Measurements from ENCODE around the gene DTX4. TPM values are rescaled to one million over a fixed set of nuclear protein-coding genes. Genes with fewer than 3 reads are reported as not detected.

Gene DTX4
- total and polyA plus RNA-seq, 3 donors from 2014 or later: 4.5 to 10.2 (median 6.1) TPM

DNA sequence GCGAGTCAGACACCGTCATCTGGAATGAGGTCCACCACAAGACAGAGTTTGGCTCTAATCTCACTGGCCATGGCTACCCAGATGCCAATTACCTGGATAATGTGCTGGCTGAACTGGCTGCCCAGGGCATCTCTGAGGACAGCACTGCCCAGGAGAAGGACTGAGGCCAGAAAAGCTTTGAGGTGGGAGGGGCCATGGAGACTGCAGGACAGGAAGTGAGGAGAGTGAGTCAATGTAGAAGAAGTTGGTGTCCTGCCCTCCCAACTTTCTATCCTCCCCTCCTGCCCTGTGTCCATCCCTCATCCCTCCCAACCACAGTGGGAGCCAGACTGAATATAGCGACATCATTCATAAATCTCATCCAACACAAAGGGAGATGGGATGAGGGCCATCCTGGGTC is 32.8 kb downstream of the DTX4 start:
- Histone ChIP-seq H3K27ac (no peak overlapping the region), H3K27me3 (no peaks in the 10 kb centered on the region), H3K9me3 (no peaks in the 10 kb centered on the region), H3K4me1 (peaks cover 14% of the 10 kb centered on the region), H3K4me3 (no peak overlapping the region), H3K36me3 (ENCODE audit: low read depth, missing control alignments) (no peaks in the 10 kb centered on the region)
- TF ChIP-seq, protein P1, sequence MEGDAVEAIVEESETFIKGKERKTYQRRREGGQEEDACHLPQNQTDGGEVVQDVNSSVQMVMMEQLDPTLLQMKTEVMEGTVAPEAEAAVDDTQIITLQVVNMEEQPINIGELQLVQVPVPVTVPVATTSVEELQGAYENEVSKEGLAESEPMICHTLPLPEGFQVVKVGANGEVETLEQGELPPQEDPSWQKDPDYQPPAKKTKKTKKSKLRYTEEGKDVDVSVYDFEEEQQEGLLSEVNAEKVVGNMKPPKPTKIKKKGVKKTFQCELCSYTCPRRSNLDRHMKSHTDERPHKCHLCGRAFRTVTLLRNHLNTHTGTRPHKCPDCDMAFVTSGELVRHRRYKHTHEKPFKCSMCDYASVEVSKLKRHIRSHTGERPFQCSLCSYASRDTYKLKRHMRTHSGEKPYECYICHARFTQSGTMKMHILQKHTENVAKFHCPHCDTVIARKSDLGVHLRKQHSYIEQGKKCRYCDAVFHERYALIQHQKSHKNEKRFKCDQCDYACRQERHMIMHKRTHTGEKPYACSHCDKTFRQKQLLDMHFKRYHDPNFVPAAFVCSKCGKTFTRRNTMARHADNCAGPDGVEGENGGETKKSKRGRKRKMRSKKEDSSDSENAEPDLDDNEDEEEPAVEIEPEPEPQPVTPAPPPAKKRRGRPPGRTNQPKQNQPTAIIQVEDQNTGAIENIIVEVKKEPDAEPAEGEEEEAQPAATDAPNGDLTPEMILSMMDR (IDR thresholded peaks at IDR 0.05): no peak
- TF ChIP-seq POLR2A (IDR thresholded peaks at IDR 0.05): no peak
- intact Hi-C loops (cut with DNase I; ENCODE audit: low total_unique reads): loop anchor here (5.0 kb wide), 1 partner anchor 32 kb away; the partner anchor contains the start of gene DTX4
- DNase-seq: no peak
- 93 to 100% methylated on average over 3 of the region's 3 CpGs for WGBS, 2 donors

DNA sequence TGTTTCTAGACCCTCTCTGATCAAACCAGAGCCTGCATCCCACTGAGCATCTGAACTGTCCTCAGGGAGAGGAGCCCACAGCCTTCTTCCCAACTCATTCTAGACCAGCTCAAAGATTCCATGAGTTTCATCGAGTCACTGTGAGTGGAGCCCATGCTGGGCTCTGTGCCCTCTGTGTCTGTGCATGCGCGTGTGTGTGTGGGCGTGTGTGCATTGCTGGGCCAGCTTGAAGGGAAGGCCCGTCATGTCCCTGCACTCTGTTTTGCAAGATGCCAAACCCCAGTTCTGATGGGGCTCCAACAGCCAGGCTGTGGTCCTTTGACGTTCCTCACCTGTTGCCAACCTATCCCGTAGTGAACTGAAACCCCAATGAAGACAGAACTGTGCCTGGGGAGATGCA is 33.7 kb downstream of the DTX4 start:
- Histone ChIP-seq H3K9me3 (no peaks in the 10 kb centered on the region), H3K27ac (no peak overlapping the region), H3K4me3 (no peak overlapping the region), H3K27me3 (no peaks in the 10 kb centered on the region), H3K4me1 (peaks cover 14% of the 10 kb centered on the region), H3K36me3 (ENCODE audit: low read depth, missing control alignments) (no peaks in the 10 kb centered on the region)
- intact Hi-C loops (cut with DNase I; ENCODE audit: low total_unique reads): loop anchor here (5.0 kb wide), 1 partner anchor 33 kb away; the partner anchor contains the start of gene DTX4
- 76 to 89% methylated on average over 7 of the region's 7 CpGs for WGBS, 2 donors
- no peak for DNase-seq
- TF ChIP-seq, protein P1 (IDR thresholded peaks at IDR 0.05): no peak
- no peak for TF ChIP-seq POLR2A (IDR thresholded peaks at IDR 0.05)

DNA sequence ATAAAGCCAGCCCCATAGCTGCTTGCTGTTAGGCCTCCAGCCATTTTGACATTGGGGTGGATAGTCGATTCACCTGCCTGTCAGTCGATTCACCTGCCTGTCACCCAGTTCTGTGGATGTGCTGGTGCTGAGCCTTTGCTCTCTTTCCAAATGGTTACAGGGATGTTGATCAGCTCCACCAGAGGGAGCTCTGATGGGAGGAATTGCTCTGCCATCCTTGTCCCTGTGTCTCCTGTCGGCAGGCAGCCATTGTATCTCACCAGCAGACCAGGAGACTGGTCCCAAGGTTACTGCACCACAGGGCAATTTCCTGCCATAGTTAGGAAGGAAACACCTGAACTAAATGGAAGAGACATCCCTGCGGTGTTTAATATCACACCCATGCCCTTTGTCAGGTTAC is 34.7 kb downstream of the DTX4 start:
- H3K4me3 ChIP-seq: no peak overlapping the region
- peak; percentile 80 for DNase-seq
- 79 to 83% methylated on average over 4 of the region's 4 CpGs for WGBS, 2 donors
- H3K4me1 ChIP-seq: peaks cover 14% of the 10 kb centered on the region
- no peak for TF ChIP-seq POLR2A (IDR thresholded peaks at IDR 0.05)
- TF ChIP-seq, protein P1 (IDR thresholded peaks at IDR 0.05): peak in 2 of 3 experiments; percentile 31 to 52
- no peaks in the 10 kb centered on the region for H3K27me3 ChIP-seq
- intact Hi-C loops (cut with DNase I; ENCODE audit: low total_unique reads): loop anchor here (5.0 kb wide), 1 partner anchor 34 kb away; the partner anchor contains the start of gene DTX4
- no peaks in the 10 kb centered on the region for H3K9me3 ChIP-seq
- no peak overlapping the region for H3K27ac ChIP-seq
- H3K36me3 ChIP-seq (ENCODE audit: low read depth, missing control alignments): no peaks in the 10 kb centered on the region

DNA sequence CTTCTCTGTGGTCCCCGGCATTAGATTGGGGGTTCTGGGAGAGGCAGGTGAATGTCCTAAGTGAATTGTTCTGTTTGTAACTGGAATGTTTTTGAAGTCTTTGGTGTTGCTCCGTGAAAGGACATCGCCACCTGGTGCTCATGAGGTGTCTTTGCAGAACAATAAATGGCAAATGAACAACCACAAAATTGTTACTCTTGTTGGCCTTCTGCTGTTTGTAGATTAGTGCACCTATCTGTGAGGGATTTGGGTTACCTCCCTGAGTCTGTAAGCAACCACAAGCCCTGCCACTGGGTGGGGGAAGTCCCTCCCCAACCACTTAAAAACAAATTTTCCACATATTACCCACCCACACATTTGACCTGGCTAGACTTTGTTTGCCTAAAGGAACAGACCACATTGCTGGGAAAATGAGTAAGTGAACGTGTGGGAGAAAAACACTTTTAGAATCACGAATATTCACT is 36.1 kb downstream of the DTX4 start:
- peak; percentile 71 for DNase-seq

More for the DNA sequence above, 36.1 kb downstream of the DTX4 start:
- Histone ChIP-seq H3K9me3 (no peaks in the 10 kb centered on the region), H3K36me3 (ENCODE audit: low read depth, missing control alignments) (no peaks in the 10 kb centered on the region), H3K4me3 (no peak overlapping the region), H3K4me1 (peaks cover 14% of the 10 kb centered on the region), H3K27ac (peak overlapping the region in 1 of 2 donors; percentile 50), H3K27me3 (no peaks in the 10 kb centered on the region)
- TF ChIP-seq, protein P1 (IDR thresholded peaks at IDR 0.05): peak; percentile 75 to 78 (median 76)
- TF ChIP-seq POLR2A (IDR thresholded peaks at IDR 0.05): no peak
- intact Hi-C loops (cut with DNase I; ENCODE audit: low total_unique reads): loop anchor here (5.0 kb wide), 1 partner anchor 36 kb away; the partner anchor contains the start of gene DTX4
- WGBS, 2 donors: 11 to 22% methylated on average over 5 of the region's 5 CpGs

Measured in testis (tissue), 3 donors.